OCI-LY1 (cell line): ENCODE results near the gene GLS.

Source experiments
- CTCF ChIP-seq: fragments of 200-600 bp; sonication (generic), shearing (Covaris generic); IDR thresholded peaks from 2 replicates; pipeline ENCODE4 v1.5.1; 2017; ENCODE audit warnings: mild to moderate bottlenecking, antibody characterized with exemption, low read length, moderate library complexity, mixed read lengths
- EZH2 ChIP-seq: fragments of 200-600 bp; sonication (generic), shearing (Covaris generic); IDR thresholded peaks from 2 replicates; pipeline ENCODE4 v1.8.0; 2017; ENCODE audit warnings: borderline replicate concordance, mixed run types, mild to moderate bottlenecking, antibody characterized with exemption, low read length, moderate library complexity, mixed read lengths

GRCh38 chr2:190947711-190948251 lies 67.2 kb downstream of the GLS start:
- TF ChIP-seq EZH2, result no peak
- no peak for TF ChIP-seq CTCF
